LHCN-M2 (cell line): ENCODE data around the gene FIGN. TPM values are rescaled to one million over a fixed set of nuclear protein-coding genes. Genes with fewer than 3 reads are reported as not detected.

Experiments used
- DNase-seq: peaks from one replicate; pipeline ENCODE4 v3.0.0-alpha.2; 2012; ENCODE audit warnings: low read depth
- polyA plus RNA-seq: library from polyadenylated mRNA; unstranded; fragments of >200 nt; gene quantifications from one replicate; pipeline ENCODE4 v1.2.1, GENCODE V29; 2012; ENCODE audit warnings: missing spikeins
- total RNA-seq: library from RNA; depleted of rRNA; stranded (reverse); fragments of >200 nt; gene quantifications from 2 replicates; pipeline ENCODE4 v1.2.3, GENCODE V29; 2014; rRNA removed

Gene FIGN
- total RNA-seq = 3.7 and 5.4 TPM in 2 replicates
- 2.0 TPM for polyA plus RNA-seq

GRCh38 chr2:163735685-163736432 is at the start of gene FIGN:
Gene FIGN (minus strand): TSS chr2:163736008. CDS start chr2:163734927, 1,081 bp downstream.
- DNase-seq = peak; percentile 91

DNA sequence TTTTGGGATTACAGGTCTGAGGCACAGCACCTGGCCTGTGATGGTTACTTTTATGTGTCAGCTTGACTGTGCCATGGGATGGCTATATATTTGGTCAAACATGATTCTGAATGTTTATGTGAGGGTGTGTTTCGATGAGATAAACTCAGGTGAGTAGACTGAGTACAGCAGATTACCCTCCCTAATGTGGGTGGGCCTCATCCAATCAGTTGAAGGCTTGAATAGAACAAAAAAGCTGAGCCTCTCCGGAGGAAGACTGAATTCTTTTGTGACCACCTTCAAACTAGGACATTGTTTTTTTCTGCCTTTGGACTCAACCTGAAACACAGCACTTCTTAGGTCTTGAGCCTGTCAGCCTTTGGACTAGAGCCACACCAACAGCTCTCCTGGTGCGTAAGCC is 49.4 kb upstream of the FIGN start:
- no peak for DNase-seq

GRCh38 chr2:163779970-163780597 is 44.3 kb upstream of the FIGN start:
- no peak for DNase-seq

DNA sequence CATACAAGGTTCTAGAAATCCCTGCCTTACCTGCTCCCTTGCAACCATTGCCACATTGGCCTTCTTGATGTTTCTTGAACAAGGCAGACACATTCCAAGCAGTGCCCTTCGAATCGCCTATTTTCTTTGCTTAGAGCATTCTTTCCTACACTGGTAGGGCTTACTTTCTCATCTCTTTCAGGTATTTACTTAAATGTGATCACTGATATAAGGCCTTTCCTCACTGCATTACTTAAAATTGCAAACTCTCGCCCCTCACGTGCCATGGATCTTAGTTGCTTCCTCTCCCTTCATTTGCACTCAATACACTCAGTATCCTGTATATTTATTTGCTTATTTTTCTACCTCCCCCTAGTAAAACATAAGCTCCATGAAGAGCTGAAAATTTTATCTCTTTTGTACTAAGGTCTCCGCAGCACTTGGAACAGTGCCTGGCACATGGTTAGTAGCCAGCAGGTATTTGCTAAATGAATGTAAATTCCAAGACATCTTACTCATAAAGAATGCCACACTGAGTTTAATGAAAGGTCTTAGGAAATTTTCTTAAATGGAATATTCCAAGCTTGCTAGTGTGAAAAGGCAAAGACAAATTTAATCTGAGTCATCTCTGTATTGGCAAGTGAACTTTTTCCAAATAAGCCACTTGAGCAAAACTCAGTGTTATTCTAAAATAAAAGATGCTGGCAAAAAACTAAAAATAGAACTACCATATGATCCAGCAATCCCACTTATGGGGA is 42.4 kb upstream of the FIGN start:
- peak; percentile 80 for DNase-seq

DNA sequence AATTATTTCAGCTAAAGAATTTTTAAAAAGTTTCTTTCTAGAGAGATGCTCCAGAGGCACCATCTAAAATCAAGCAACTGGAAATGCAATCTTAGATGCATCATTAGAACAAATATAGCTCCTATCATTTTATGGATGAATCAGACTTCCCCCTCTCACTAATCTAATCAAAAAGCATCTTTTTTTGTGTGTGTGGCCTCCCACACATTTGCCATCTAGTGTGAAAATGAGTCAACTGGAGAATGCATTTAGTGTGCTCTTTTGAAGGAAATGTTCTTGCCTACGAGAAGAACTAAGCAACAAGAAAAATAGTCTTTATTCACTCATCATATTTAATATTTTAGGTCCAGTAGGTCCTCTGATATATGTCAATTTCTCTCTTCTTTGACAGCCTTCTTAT is 39.5 kb upstream of the FIGN start:
- DNase-seq = peak; percentile 44

DNA sequence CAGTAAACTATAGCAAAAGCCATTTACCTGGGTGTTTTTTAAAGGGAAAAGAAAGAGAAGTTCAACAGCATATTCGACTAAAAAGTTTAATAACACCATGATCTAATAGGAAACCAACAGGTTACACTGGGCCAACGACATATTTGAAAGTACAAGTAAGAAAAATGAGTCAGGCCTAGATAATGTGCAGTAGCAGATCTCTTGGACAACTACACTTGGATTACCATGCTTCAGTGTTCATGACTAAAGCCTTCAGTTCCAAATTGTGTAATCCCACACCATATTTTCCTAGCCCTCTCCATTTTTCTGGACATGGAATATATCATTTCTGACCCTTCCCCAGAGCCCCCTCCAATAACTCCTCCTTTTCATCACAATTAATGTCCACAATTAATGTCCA is 39.1 kb upstream of the FIGN start:
- DNase-seq = peak; percentile 84

- DNase-seq = no peak
These were observed 37.5 kb upstream of the FIGN start for GRCh38 chr2:163773276-163773675.

DNA sequence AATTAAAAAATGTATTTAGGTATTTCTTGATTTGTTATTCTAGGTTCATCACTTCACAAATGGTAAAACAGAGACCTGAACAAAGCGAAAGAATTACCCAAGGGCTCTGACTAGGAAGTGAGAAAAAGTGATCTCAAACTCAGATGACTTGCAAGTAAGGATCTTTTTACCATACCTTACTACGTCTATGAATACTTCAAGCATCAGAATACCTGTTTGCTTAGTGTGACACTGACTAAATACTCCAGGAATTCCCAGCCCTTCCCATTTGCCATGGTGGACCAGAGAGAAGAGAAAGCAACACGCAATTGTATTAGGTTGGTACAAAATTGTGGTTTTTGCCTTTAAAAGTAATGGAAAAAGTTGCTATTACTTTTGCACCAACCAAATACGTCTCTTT is 35.8 kb upstream of the FIGN start:
- no peak for DNase-seq

- no peak for DNase-seq
These were observed 33.3 kb upstream of the FIGN start for GRCh38 chr2:163768881-163769695.

DNA sequence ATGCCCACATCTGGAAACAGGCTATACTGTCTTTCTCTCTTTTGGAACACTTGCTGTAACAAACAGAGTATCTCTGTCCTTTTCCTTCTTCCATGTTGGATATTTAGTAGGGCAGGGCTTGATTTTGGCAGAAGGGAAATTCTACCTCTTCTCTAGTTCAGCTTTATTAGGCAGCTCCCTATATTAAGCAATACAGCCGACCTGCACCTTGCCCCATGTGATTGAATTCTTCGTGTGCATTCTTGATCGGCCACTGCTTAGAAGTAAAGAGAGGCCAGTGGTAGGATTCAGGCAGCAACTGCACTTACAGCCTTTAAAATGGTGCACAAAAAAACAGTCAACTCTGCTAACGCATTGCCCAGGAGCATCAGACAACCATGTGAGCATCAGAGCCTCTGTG is 31.3 kb upstream of the FIGN start:
- no peak for DNase-seq

DNA sequence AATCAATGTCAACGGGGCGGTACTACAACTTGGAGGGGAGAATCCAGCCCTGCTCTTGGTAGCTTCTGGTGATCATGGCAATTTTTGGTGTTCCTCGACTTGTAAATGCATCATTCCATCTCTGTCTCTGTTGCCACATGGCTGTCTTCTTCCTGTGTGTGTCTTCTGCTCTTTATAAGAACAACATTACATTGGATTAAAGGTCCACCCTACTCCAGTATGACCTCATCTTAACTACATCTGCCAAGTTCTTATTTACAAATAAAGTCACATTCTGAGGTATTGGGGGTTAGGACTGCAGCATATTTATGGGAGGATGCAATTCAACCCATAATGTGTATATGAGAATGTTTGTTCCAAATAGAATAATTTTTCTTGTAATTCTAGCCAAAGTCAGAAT is 28.8 kb upstream of the FIGN start:
- DNase-seq = no peak

DNA sequence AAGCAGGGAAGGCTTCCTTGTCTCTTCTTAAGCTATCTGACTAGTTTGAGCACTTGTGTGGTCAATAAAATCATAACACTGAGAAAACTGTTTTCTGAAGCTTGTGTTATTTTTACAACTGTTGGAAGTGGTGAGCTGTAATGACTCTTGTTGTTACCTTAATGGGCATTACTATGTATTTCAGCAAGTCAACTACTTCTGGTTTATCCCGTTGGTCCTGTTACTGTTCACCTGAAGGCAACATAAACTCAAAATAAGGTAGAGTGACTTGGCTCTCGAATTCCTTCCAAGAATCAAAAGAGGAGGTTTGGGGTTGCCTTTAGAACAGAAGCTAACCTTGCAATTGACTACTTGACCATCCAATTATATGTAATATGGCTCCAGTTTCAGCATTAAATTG is 23.2 kb upstream of the FIGN start:
- no peak for DNase-seq

GRCh38 chr2:163757814-163758213 is 22.0 kb upstream of the FIGN start:
- no peak for DNase-seq

GRCh38 chr2:163756588-163756987 is 20.8 kb upstream of the FIGN start:
- no peak for DNase-seq

DNA sequence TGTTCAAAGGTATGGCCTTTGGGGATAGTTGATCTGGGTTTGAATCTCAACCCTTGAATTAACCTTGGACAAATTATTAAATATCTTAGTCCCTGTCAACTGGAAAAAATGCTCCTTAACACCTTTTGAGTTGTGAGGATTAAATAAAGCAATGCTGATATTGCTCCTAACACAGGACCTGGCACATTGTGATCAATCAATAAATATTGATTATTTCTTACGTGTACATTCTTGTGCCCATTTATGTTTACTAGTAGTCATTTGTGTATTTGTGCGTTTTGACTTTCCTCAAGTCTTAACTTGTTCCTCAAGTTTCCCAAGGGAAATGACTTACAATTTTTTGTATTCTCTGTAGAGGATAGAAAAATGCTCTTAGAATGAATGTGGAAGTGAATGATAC is 19.6 kb upstream of the FIGN start:
- no peak for DNase-seq

DNA sequence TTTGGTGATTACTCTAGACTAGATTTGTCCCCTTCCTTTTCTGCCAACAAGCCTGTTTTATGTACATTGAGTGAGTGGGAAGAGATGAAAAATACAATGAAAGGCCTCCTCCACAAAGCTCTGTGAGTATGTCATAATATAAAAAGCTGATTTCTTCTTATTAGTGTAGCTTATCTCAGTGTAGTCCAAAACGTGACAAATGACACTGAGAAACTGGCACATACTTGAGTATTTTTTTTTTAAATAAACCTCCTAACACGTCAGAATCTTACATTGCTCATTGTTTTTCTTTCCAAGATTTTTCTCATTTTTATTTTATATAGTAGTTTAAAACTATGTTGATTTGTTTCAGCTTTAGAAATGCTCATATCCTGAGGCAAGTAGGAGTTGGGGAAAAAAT is 17.9 kb upstream of the FIGN start:
- no peak for DNase-seq

- no peak for DNase-seq
These were observed 16.5 kb upstream of the FIGN start for GRCh38 chr2:163752267-163752666.

- no peak for DNase-seq
These were observed 15.9 kb upstream of the FIGN start for GRCh38 chr2:163751696-163752095.

- DNase-seq = no peak
These were observed 12.6 kb upstream of the FIGN start for GRCh38 chr2:163748420-163748819.

- DNase-seq = no peak
These were observed 5.6 kb upstream of the FIGN start for GRCh38 chr2:163741435-163741834.

DNA sequence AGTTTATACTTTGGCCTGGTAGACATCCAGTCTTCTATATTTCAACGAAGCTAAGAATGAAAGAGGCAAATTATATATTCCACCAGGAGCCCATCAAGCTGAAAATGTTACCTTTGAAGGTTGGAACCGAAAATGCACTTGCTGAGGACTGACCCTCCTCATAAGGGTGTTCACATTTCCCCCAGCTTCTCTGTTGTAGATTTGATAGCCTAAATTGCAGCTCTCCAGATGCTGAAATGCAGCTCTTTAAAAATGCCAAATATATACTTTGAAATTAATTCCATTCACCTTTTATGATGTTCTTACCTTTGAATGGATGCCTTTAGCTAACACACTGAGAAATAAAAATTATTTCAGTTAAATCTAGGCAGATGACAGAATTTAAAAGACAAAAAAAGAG is 1.8 kb upstream of the FIGN start:
- DNase-seq = no peak

GRCh38 chr2:163737190-163737439 is 1.3 kb upstream of the FIGN start:
- DNase-seq = no peak
